Brain microvascular endothelial cell (primary cell): ENCODE data around the gene STARD10.

Source experiments
- DNase-seq: peaks from one replicate; pipeline ENCODE4 v3.0.0-alpha.2; 2020
- H3K27ac ChIP-seq: fragments of 250-450 bp; sonication (Bioruptor Pico); 2 replicates; pipeline ENCODE4 v1.5.1; 2020; ENCODE audit warnings: mild to moderate bottlenecking, moderate library complexity
- H3K27me3 ChIP-seq: fragments of 250-450 bp; sonication (Bioruptor Pico); replicated peaks from 2 replicates; pipeline ENCODE4 v1.5.1; 2020; ENCODE audit warnings: mild to moderate bottlenecking
- H3K36me3 ChIP-seq: fragments of 250-450 bp; sonication (Bioruptor Pico); replicated peaks from 2 replicates; pipeline ENCODE4 v1.5.1; 2020; ENCODE audit warnings: mild to moderate bottlenecking
- H3K4me3 ChIP-seq: 2 replicates; pipeline ENCODE4 v1.5.1; 2011; ENCODE audit warnings: low read depth, mild to moderate bottlenecking, control low read depth, low read length, moderate library complexity
- in situ Hi-C: cut with HindIII; loops from 2 replicates; pipeline ENCODE4 v1.10.0; 2017; ENCODE audit warnings: low sequenced_read_pairs, low pct_ligation_motif_present
- TF ChIP-seq, protein P1 (sequence below): IDR thresholded peaks from 2 replicates; pipeline ENCODE4 v1.5.1; 2011; ENCODE audit warnings: low read depth, mild to moderate bottlenecking, moderate library complexity, low read length, control low read depth, inconsistent platforms; ENCODE audit errors: missing control alignments

The STARD10 gene

DNA sequence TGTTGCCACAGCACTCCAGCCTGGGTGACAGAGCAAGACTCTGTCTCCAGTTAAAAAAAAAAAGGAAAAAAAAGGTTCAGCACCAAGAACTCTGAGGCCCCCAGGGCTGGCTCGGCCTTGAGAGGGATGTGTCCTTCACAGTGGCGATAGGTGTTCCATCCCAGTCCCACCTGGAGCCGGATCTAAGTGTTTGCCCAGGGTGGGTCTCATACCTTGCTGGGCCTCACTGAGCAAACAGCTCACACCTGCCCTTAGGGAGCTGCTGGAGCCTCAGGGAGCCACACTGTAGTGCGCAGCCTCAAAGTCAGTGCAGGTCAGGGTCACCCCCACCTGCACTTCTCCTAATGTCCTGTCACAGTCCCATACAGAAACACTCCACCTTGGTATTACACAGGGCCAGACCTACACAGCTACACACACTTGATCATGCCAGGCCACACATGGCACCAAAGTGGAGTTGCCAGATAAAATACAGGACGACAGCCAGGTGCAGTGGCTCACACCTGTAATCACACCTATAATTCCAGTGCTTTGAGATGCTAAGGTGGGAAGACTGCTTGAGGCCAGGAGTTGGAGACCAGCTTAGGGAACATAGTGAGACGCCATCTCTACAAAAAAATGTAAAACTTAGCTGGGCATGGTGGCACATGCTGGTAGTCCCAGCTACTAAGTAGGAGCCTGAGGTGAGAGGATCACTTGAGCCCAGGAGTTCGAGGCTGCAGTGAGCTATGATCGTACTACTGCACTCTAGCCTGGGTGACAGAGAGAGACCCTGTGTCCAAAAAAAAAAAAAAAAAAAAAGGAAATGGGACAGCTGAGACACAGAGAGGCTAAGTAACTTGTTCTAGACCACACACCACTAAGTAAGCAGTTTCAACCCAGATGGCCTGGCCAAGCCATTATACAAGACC lies 7.3 kb downstream of the STARD10 start:
- Histone ChIP-seq H3K27me3 (no peaks in the 10 kb centered on the region), H3K4me3 (no peak overlapping the region), H3K27ac (no peak overlapping the region), H3K36me3 (no peaks in the 10 kb centered on the region)
- TF ChIP-seq, protein P1, sequence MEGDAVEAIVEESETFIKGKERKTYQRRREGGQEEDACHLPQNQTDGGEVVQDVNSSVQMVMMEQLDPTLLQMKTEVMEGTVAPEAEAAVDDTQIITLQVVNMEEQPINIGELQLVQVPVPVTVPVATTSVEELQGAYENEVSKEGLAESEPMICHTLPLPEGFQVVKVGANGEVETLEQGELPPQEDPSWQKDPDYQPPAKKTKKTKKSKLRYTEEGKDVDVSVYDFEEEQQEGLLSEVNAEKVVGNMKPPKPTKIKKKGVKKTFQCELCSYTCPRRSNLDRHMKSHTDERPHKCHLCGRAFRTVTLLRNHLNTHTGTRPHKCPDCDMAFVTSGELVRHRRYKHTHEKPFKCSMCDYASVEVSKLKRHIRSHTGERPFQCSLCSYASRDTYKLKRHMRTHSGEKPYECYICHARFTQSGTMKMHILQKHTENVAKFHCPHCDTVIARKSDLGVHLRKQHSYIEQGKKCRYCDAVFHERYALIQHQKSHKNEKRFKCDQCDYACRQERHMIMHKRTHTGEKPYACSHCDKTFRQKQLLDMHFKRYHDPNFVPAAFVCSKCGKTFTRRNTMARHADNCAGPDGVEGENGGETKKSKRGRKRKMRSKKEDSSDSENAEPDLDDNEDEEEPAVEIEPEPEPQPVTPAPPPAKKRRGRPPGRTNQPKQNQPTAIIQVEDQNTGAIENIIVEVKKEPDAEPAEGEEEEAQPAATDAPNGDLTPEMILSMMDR: no peak
- in situ Hi-C loops: no loop called here
- DNase-seq: no peak

DNA sequence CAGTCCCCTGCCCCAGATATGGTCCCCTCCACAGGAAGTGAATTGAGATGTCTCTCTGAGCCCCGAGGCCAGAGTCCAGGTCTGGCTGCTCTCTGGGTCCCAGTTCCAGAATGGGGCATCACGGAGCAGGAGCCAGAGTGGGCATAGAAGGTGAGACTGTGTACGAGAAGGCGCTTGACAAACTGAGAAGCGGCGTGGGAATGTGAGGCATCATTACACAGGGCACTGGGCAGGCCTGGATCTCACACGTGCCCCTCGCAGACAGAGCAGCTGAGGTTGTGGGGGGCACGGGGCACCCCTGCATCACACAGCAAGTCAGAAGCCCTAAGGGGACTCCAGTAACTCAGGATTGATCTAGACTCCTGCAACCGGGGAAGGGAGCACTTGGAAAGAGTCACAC lies 9.2 kb downstream of the STARD10 start:
- TF ChIP-seq, protein P1: no peak
- Histone ChIP-seq H3K4me3 (no peak overlapping the region), H3K27ac (no peak overlapping the region), H3K27me3 (no peaks in the 10 kb centered on the region), H3K36me3 (no peaks in the 10 kb centered on the region)
- in situ Hi-C loops: no loop called here
- DNase-seq: no peak

GRCh38 chr11:72783144-72783905 lies 10.5 kb downstream of the STARD10 start:
- no peak overlapping the region for H3K27ac ChIP-seq
- no peak overlapping the region for H3K4me3 ChIP-seq
- in situ Hi-C loops: no loop called here
- no peaks in the 10 kb centered on the region for H3K27me3 ChIP-seq
- TF ChIP-seq, protein P1: no peak
- DNase-seq: no peak
- H3K36me3 ChIP-seq: no peaks in the 10 kb centered on the region

GRCh38 chr11:72782081-72782920 lies 11.5 kb downstream of the STARD10 start:
- TF ChIP-seq, protein P1: no peak
- Histone ChIP-seq H3K27ac (no peak overlapping the region), H3K27me3 (no peaks in the 10 kb centered on the region), H3K36me3 (no peaks in the 10 kb centered on the region), H3K4me3 (peak overlapping the region; percentile 20)
- in situ Hi-C loops: no loop called here
- no peak for DNase-seq

- TF ChIP-seq, protein P1: no peak
- Histone ChIP-seq H3K27ac (no peak overlapping the region), H3K4me3 (peak overlapping the region; percentile 31), H3K36me3 (no peaks in the 10 kb centered on the region), H3K27me3 (no peaks in the 10 kb centered on the region)
- in situ Hi-C loops: no loop called here
- no peak for DNase-seq
These were observed 12.3 kb downstream of the STARD10 start for GRCh38 chr11:72781313-72782080.
